GM13976 (cell line): Measurements from ENCODE around the gene MC1R.
"Not testable (repeated sequence)": the region's sequence is repeated elsewhere in the genome, so short reads cannot be mapped to it uniquely, and the experiment has no call there.

Experiments
- DNase-seq: peaks from one replicate; pipeline ENCODE4 v3.0.0; 2012; ENCODE audit warnings: low spot score
- CTCF ChIP-seq: IDR thresholded peaks from 2 replicates; pipeline ENCODE4 v1.5.1; 2012; ENCODE audit warnings: borderline replicate concordance, mild to moderate bottlenecking; ENCODE audit not compliant: insufficient read depth; ENCODE audit errors: extremely low read depth, missing control alignments, control extremely low read depth
- in situ Hi-C: fragments of 300-500 bp; cut with MboI; formaldehyde crosslinking; loops from one replicate; pipeline ENCODE4 v1.12.0; 2022; ENCODE audit warnings: low sequenced_read_pairs, mixed read lengths, inconsistent platforms; ENCODE audit not compliant: unreplicated experiment

The MC1R gene

GRCh38 chr16:89962754-89963498, 44.3 kb downstream of the MC1R start:
- in situ Hi-C loops: no loop called here
- no peak for TF ChIP-seq CTCF
- DNase-seq: no peak

GRCh38 chr16:89964201-89964600, 45.5 kb downstream of the MC1R start:
- no peak for DNase-seq
- in situ Hi-C loops: no loop called here
- TF ChIP-seq CTCF: no peak

- in situ Hi-C loops: no loop called here
- no peak for TF ChIP-seq CTCF
- DNase-seq: no peak
Measured at GRCh38 chr16:89965447-89966225, 47.0 kb downstream of the MC1R start.

- TF ChIP-seq CTCF: no peak
- no peak for DNase-seq
- in situ Hi-C loops: no loop called here
Measured at GRCh38 chr16:89966756-89967155, 48.1 kb downstream of the MC1R start.

GRCh38 chr16:89967436-89967835, 48.8 kb downstream of the MC1R start:
- DNase-seq, in situ Hi-C loops: not testable (repeated sequence)

GRCh38 chr16:89968074-89968473, 49.4 kb downstream of the MC1R start:
- in situ Hi-C loops, DNase-seq: not testable (repeated sequence)

GRCh38 chr16:89969741-89970410, 51.2 kb downstream of the MC1R start:
- no peak for TF ChIP-seq CTCF
- in situ Hi-C loops: no loop called here
- no peak for DNase-seq
